ENCODE results near the gene FANCC.

FANCC gene

DNA sequence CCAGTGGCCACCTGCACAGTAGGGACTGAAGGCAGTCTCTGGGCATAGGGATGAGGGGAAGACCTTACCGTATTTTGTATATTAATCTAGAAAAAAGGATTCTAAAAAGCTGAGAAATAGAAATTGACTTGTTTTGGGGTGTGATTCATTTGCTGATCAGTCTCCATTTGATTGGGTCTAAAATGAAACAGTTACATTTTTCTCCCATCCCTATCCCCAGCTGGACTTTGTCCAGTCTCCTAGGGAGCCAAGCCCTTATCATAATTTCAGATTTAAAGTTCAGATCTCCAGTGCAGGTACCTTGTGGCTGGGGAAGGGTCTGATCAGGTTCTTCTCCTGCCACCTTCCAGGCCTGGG, 240.8 kb downstream of the FANCC start:
- in situ Hi-C loops (cut with HindIII; ENCODE audit: low pct_ligation_motif_present, low sequenced_read_pairs) = no loop called here
- TF ChIP-seq, protein P1, sequence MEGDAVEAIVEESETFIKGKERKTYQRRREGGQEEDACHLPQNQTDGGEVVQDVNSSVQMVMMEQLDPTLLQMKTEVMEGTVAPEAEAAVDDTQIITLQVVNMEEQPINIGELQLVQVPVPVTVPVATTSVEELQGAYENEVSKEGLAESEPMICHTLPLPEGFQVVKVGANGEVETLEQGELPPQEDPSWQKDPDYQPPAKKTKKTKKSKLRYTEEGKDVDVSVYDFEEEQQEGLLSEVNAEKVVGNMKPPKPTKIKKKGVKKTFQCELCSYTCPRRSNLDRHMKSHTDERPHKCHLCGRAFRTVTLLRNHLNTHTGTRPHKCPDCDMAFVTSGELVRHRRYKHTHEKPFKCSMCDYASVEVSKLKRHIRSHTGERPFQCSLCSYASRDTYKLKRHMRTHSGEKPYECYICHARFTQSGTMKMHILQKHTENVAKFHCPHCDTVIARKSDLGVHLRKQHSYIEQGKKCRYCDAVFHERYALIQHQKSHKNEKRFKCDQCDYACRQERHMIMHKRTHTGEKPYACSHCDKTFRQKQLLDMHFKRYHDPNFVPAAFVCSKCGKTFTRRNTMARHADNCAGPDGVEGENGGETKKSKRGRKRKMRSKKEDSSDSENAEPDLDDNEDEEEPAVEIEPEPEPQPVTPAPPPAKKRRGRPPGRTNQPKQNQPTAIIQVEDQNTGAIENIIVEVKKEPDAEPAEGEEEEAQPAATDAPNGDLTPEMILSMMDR (IDR thresholded peaks at IDR 0.05; ENCODE audit: low read depth, low read length, missing control alignments) = no peak
- H3K36me3 ChIP-seq (replicated peaks) = peaks cover 22% of the 10 kb centered on the region
- no peak for DNase-seq
- H3K27ac ChIP-seq = no peak overlapping the region
- no peak overlapping the region for H3K4me3 ChIP-seq (ENCODE audit: low read depth, low read length)
- no peaks in the 10 kb centered on the region for H3K27me3 ChIP-seq (replicated peaks)

DNA sequence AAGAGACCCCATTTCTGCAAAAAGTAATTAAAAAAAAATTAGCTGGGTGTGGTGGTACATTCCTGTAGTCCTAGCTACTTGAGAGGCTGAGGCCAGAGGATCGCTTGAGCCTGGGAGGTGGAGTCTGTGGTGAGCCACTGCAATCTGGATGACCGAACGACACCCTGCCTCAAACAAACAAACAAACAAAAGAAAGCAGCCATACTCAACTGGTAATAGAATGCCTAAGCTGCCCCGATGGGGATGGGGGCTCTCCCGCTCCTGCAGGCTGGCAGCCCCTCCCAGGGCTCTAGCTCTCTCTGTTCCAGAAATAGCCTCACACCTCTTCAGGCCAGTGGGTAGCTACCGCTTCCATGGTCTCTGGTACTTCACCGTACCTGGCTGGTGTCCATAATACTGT, 241.8 kb downstream of the FANCC start:
- H3K4me3 ChIP-seq (ENCODE audit: low read depth, low read length) = no peak overlapping the region
- H3K27me3 ChIP-seq (replicated peaks) = no peaks in the 10 kb centered on the region
- no peak for DNase-seq
- H3K27ac ChIP-seq = no peak overlapping the region
- in situ Hi-C loops (cut with HindIII; ENCODE audit: low pct_ligation_motif_present, low sequenced_read_pairs) = no loop called here
- TF ChIP-seq, protein P1 (IDR thresholded peaks at IDR 0.05; ENCODE audit: low read depth, low read length, missing control alignments) = no peak
- H3K36me3 ChIP-seq (replicated peaks) = peaks cover 20% of the 10 kb centered on the region

DNA sequence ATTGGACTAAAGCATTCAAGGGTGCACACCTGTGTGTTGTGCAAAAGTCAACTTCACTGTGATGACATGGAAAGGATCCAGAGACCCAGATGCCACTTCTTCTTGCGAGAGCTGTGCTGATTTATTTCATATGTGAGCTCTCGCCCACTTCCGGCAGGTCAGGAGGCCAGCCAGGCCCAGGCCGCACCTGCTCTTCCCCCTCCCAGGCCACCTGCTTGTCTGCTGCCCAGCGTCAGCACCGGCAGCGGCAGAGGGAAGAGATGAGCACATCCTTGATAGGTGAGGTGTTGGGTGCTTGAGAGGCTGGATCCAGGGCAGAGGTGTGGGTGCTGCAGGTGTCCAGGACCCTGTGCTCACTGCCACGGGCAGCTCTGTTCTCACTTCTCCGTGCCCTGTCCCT, 242.9 kb downstream of the FANCC start:
- in situ Hi-C loops (cut with HindIII; ENCODE audit: low pct_ligation_motif_present, low sequenced_read_pairs) = no loop called here
- Histone ChIP-seq H3K4me3 (ENCODE audit: low read depth, low read length) (no peak overlapping the region), H3K27me3 (replicated peaks) (no peaks in the 10 kb centered on the region), H3K36me3 (replicated peaks) (peaks cover 20% of the 10 kb centered on the region), H3K27ac (no peak overlapping the region)
- TF ChIP-seq, protein P1 (IDR thresholded peaks at IDR 0.05; ENCODE audit: low read depth, low read length, missing control alignments) = no peak
- DNase-seq = no peak

DNA sequence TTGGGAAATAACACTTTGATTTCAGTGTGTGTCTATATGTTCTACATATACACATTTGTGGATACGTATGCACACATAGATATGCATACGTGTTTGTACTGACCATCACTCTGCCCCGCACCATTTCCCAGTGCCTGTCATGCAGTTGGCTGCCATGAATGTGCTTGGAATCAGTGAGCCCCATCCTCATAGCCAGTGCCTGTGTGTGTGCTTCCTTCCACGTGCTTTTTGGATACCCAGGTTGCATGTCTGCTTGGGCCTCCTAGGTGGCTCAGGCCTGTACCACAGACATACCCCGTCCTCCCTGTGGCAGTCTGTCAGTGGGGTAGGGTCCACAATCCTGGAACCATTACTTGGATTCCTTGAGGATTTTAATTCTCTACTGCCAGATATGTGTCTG, 243.6 kb downstream of the FANCC start:
- TF ChIP-seq, protein P1 (IDR thresholded peaks at IDR 0.05; ENCODE audit: low read depth, low read length, missing control alignments) = no peak
- Histone ChIP-seq H3K4me3 (ENCODE audit: low read depth, low read length) (no peak overlapping the region), H3K36me3 (replicated peaks) (peaks cover 21% of the 10 kb centered on the region), H3K27me3 (replicated peaks) (no peaks in the 10 kb centered on the region), H3K27ac (no peak overlapping the region)
- in situ Hi-C loops (cut with HindIII; ENCODE audit: low pct_ligation_motif_present, low sequenced_read_pairs) = no loop called here
- DNase-seq = no peak

DNA sequence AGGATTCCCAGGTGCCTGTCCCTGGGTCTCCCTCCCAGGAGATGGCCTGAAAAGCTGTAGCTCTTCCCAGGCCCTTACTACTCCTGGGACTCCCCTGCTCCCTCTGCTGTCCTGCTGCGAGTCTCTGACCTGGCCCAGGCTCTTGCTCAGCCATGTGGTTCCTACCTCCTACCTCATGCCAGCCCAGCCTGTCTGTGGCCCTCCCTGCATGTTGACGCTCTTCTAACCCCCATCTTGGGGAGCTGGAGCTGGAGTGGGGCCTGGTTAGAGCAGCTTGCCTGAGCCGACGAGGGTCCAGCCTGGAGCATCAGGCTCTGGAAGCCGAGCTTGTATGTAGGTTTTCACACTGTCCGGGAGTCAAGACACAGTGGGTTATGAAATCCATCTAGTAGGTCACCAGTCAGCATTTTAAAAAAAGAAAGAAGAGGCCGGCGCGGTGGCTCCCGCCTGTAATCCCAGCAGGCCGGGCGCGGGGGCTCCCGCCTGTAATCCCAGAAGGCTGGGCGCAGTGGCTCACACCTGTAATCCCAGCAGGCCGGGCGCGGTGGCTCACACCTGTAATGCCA, 244.4 kb downstream of the FANCC start:
- DNase-seq = no peak
- Histone ChIP-seq H3K27ac (no peak overlapping the region), H3K27me3 (replicated peaks) (no peaks in the 10 kb centered on the region), H3K36me3 (replicated peaks) (peaks cover 17% of the 10 kb centered on the region), H3K4me3 (ENCODE audit: low read depth, low read length) (no peak overlapping the region)
- in situ Hi-C loops (cut with HindIII; ENCODE audit: low pct_ligation_motif_present, low sequenced_read_pairs) = no loop called here
- TF ChIP-seq, protein P1 (IDR thresholded peaks at IDR 0.05; ENCODE audit: low read depth, low read length, missing control alignments) = peak; percentile 64

DNA sequence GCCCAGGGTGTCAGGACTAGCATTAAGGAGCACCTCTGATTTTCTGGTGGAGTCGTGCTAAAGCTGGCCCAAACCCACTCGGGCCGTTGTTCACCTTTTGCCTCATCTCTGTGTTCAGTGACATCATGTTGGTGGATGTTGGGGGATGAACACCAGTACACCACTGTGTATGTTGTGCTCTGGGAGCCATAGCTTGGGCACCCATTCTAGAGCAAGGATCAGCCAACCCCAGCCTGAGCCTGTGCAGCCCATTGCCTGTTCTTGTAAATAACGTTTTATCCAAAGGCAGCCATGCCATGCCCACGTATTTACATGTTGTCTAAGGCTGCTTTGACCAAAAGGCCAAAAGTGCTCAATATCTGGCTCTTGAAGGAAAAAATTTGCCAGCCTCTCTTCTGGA, 245.6 kb downstream of the FANCC start:
- in situ Hi-C loops (cut with HindIII; ENCODE audit: low pct_ligation_motif_present, low sequenced_read_pairs) = no loop called here
- DNase-seq = no peak
- no peaks in the 10 kb centered on the region for H3K27me3 ChIP-seq (replicated peaks)
- no peak overlapping the region for H3K4me3 ChIP-seq (ENCODE audit: low read depth, low read length)
- TF ChIP-seq, protein P1 (IDR thresholded peaks at IDR 0.05; ENCODE audit: low read depth, low read length, missing control alignments) = no peak
- peaks cover 17% of the 10 kb centered on the region for H3K36me3 ChIP-seq (replicated peaks)
- H3K27ac ChIP-seq = no peak overlapping the region

Measured in brain microvascular endothelial cell (primary cell).